Choroid plexus epithelial cell (primary cell): ENCODE data around the gene FAM83F.

Experiments used
- DNase-seq: peaks from one replicate; pipeline ENCODE4 v3.0.0-alpha.2; 2010; ENCODE audit warnings: low read depth
- H3K4me3 ChIP-seq: 2 replicates; pipeline ENCODE4 v1.5.1; 2011; ENCODE audit warnings: low read depth, mild to moderate bottlenecking, control low read depth, low read length, moderate library complexity
- TF ChIP-seq, protein P1 (sequence below): conservative IDR thresholded peaks from 2 replicates; pipeline ENCODE4 v1.5.1; 2011; ENCODE audit warnings: low read depth, mild to moderate bottlenecking, control low read depth, inconsistent platforms, low read length, moderate library complexity

Gene FAM83F

DNA sequence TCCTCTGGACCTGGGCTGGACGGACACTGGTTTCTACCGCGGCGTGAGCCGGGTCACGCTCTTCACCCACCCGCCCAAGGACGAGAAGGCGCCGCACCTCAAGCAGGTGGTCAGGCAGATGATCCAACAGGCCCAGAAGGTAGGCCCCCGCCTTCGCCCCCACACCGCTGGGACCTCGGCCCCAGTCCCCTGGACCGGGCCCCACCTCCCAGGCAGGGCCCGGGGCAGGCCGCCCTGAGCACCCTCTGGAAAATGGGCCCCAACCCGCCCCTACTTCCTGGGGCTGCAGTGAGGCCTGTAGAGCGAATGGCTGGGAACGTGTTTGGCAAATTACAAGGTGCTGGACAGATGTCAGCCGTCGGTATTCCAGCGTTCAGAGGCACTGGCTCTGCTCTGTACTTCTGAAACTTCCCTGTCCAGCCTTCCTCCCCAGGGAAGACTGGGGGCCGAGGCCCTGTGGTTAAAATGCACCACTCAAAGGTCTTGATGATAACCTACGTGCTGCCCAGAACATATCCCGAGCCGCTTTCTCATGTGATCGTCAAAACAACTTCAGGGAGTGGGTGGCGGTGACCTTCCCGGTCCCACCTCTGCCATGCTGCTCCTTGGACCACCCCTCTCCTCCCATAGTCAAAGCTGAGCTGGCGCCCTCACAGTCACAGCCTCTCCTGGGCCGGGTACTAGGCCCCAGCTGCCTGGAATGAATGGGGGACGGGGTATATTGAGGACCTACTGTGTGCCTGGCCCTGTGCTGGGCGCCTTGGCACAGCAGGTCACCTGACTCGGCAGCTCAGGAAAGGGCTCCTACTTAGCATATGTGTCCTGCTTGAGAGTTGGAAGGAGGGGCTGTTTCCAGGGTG is 869 bp downstream of the FAM83F start:
- H3K4me3 ChIP-seq: no peak overlapping the region
- TF ChIP-seq, protein P1, sequence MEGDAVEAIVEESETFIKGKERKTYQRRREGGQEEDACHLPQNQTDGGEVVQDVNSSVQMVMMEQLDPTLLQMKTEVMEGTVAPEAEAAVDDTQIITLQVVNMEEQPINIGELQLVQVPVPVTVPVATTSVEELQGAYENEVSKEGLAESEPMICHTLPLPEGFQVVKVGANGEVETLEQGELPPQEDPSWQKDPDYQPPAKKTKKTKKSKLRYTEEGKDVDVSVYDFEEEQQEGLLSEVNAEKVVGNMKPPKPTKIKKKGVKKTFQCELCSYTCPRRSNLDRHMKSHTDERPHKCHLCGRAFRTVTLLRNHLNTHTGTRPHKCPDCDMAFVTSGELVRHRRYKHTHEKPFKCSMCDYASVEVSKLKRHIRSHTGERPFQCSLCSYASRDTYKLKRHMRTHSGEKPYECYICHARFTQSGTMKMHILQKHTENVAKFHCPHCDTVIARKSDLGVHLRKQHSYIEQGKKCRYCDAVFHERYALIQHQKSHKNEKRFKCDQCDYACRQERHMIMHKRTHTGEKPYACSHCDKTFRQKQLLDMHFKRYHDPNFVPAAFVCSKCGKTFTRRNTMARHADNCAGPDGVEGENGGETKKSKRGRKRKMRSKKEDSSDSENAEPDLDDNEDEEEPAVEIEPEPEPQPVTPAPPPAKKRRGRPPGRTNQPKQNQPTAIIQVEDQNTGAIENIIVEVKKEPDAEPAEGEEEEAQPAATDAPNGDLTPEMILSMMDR: no peak
- DNase-seq: no peak

DNA sequence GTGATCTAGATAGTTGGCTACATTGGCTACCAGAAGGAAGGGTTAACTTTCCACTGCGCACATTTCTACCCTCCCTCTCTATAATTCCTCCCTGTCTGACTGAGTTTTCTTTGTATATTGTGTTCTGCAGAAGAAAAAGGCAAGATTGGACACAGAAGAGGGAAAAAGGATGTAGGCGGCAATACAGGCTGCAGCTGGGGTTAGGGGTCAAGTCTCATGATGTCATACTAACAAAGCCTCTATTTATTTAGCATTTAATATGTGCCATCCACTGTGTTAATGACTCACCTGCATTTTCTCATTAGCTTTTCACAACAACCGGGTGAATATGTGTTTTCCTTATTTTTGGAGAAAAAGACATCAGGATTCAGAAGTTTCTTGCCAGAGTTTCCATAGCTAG is 2.0 kb downstream of the FAM83F start:
- TF ChIP-seq, protein P1: no peak
- no peak for DNase-seq
- H3K4me3 ChIP-seq: no peak overlapping the region

DNA sequence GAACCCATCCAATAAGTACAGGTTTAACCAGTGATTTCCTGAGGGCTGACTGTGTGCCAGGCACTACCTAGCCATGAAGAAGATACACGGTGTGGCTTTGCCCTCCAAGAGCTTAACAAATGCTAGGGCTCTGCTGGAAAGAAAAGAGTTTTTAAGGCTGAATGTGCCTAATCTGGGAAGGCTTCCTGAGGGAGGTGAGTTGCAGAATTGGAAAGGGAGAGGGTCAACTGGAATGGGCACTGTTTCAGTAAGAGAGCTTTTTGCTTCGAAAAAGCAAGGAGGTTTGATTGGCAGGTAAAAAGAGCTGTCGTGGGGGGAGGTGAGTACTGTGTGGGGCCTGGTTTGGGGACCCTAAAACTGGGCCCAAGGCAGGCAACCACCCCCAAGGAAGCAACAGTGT is 2.7 kb downstream of the FAM83F start:
- TF ChIP-seq, protein P1: no peak
- DNase-seq: no peak
- no peak overlapping the region for H3K4me3 ChIP-seq

DNA sequence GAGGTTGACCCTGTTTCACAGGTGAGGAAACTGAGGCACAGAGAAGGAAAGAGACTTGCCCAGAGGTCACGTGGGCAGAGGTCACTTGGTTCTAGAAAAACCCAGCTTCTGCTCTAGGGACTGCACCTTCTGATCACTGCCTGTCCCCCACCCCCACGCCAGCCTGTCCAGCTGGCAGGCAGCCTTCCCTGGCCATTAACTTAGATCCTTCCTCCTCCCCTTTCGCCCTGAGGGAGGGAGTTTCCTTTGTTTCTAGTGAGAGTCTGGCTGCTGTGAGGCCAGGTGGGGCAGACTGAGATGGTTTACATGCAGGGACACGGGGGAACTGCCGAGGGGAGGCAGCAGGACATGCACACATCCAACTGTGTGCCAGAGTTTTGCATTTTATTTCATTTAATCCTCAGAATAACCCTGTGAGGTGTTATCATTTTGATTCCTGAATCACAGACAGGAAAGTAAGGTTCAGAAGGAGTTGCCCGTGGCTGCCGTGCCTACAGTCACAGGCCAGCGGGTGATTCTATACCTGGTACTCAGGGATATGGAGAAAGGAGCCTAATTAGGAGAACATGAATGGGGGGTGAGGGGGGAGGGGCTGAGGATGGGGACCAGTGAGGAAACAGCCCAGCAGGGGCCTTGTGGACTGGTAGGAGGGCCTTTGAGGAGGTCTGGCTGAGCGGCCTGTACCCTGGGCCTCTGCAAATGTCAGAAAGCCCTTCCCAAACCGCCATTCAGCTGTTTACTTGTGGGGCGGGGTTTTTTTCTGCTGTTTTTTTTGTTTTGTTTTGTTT is 3.4 kb downstream of the FAM83F start:
- peak; percentile 30 for DNase-seq
- TF ChIP-seq, protein P1: no peak
- no peak overlapping the region for H3K4me3 ChIP-seq

DNA sequence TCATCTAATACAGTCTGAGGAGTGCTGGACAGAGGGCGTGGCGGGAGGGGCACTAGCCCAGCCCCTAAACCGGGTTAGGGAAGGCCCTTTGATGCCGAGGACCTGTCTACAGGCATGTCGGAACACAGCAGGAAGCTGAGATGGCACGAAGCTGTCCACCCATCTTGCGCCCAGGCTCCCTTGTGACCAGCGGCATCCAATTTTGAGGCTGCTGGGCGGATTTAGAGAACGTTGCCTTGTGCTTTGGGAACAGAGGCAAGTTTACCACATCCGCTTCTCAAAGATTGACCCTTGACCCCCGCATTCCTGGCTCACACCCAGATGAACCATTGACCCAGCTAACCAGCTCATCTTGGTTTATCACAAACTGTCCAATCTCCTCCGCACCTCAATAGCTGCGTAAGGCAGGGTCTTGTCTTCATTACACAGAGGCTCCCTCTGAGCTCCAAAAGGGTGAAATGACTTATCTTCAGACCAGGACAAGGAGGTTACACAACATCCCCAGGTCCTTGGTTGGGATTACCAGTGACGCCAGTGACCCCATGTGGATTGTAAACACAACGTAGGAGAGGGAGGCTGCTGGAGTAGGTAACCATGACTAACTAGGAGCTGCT is 4.5 kb downstream of the FAM83F start:
- TF ChIP-seq, protein P1: peak; percentile 11
- H3K4me3 ChIP-seq: no peak overlapping the region
- peak; percentile 97 for DNase-seq

DNA sequence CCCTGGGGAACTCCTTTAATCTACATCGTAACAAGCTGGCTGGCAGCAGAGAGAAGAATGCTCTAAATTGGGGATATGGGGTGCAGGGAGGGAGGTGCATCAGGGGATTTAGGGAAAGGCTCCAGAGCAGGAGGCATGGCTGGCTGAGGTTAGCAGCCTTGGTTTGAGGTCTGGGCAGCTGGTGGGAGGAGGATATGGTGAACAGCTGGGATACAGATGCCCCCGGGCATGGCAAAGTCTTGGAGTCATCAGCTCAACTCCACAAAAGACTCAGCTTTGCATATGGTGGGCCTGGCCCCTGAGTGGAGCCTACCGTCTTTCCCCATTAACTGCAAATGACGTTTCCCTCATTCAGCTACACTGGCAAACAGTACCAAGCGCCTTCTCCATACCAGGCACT is 5.4 kb downstream of the FAM83F start:
- TF ChIP-seq, protein P1: no peak
- no peak for DNase-seq
- no peak overlapping the region for H3K4me3 ChIP-seq
